GM19397 (cell line): Measurements from ENCODE around the gene TMEM115.
A peak's percentile ranks its signal among the peaks of the same experiment; 100 is the strongest.

Experiments
- ATAC-seq: cut with Tn5 transposase; IDR thresholded peaks from one replicate; pipeline ENCODE4 v1.9.1; 2021; ENCODE audit warnings: mild to moderate bottlenecking, moderate library complexity; ENCODE audit not compliant: unreplicated experiment

The TMEM115 gene

GRCh38 chr3:50378024-50378423 lies 18.7 kb upstream of the TMEM115 start:
- ATAC-seq = no peak

GRCh38 chr3:50375258-50375931 lies 16.1 kb upstream of the TMEM115 start:
- no peak for ATAC-seq

- ATAC-seq = no peak
Measured at GRCh38 chr3:50374363-50375257, 15.3 kb upstream of the TMEM115 start.

GRCh38 chr3:50373146-50374051 lies 14.1 kb upstream of the TMEM115 start:
- no peak for ATAC-seq

- ATAC-seq = no peak
Measured at GRCh38 chr3:50372349-50372748, 13.0 kb upstream of the TMEM115 start.

GRCh38 chr3:50371133-50371685 lies 11.9 kb upstream of the TMEM115 start:
- ATAC-seq = no peak

- ATAC-seq = no peak
Measured at GRCh38 chr3:50370594-50370993, 11.3 kb upstream of the TMEM115 start.

GRCh38 chr3:50369012-50369670 lies 9.8 kb upstream of the TMEM115 start:
- ATAC-seq = no peak

- no peak for ATAC-seq
Measured at GRCh38 chr3:50365842-50366220, 6.5 kb upstream of the TMEM115 start.

- ATAC-seq = peak; percentile 81
Measured at GRCh38 chr3:50365080-50365841, 5.9 kb upstream of the TMEM115 start.

- no peak for ATAC-seq
Measured at GRCh38 chr3:50364573-50365079, 5.3 kb upstream of the TMEM115 start.

- no peak for ATAC-seq
Measured at GRCh38 chr3:50359760-50360110, 414 bp upstream of the TMEM115 start.

GRCh38 chr3:50358355-50358910 lies 888 bp downstream of the TMEM115 start:
- ATAC-seq = no peak

- no peak for ATAC-seq
Measured at GRCh38 chr3:50357481-50357880, 1.8 kb downstream of the TMEM115 start.

GRCh38 chr3:50356553-50356952 lies 2.8 kb downstream of the TMEM115 start:
- ATAC-seq = no peak

- ATAC-seq = no peak
Measured at GRCh38 chr3:50355829-50356552, 3.3 kb downstream of the TMEM115 start.

GRCh38 chr3:50354850-50355249 lies 4.5 kb downstream of the TMEM115 start:
- ATAC-seq = no peak

- no peak for ATAC-seq
Measured at GRCh38 chr3:50354186-50354764, 5.0 kb downstream of the TMEM115 start.
